Smooth muscle cell (in vitro differentiated cells): ENCODE data around the gene SH3BP4. TPM values are rescaled to one million over a fixed set of nuclear protein-coding genes. Genes with fewer than 3 reads are reported as not detected.

Experiments used
- DNase-seq: peaks from one replicate; lab custom pipeline; 2025; ENCODE audit not compliant: unreplicated experiment; lab: John Stamatoyannopoulos, UW
- H2AFZ ChIP-seq: fragments of 200-600 bp; sonication (generic); 2 replicates; pipeline ENCODE4 v1.6.0; 2016; ENCODE audit warnings: antibody characterized with exemption, low read depth, mild to moderate bottlenecking
- H3F3A ChIP-seq: fragments of 200-600 bp; sonication (generic); 2 replicates; pipeline ENCODE4 v1.6.0; 2017; ENCODE audit warnings: antibody characterized with exemption, low read depth
- H3K27ac ChIP-seq: fragments of 200-600 bp; sonication (generic); 2 replicates; pipeline ENCODE4 v1.5.1; 2016; ENCODE audit warnings: low read depth, mild to moderate bottlenecking
- H3K27me3 ChIP-seq: fragments of 200-600 bp; sonication (generic); 2 replicates; pipeline ENCODE4 v1.6.1; 2016; ENCODE audit warnings: low read depth, mild to moderate bottlenecking
- H3K36me3 ChIP-seq: fragments of 200-600 bp; sonication (generic); 2 replicates; pipeline ENCODE4 v1.5.1; 2016; ENCODE audit warnings: low read depth
- H3K4me1 ChIP-seq: fragments of 200-600 bp; sonication (generic); 2 replicates; pipeline ENCODE4 v1.5.1; 2016; ENCODE audit warnings: low read depth
- H3K4me2 ChIP-seq: fragments of 200-600 bp; sonication (generic); 2 replicates; pipeline ENCODE4 v1.6.0; 2016; ENCODE audit warnings: mild to moderate bottlenecking
- H3K4me3 ChIP-seq: fragments of 200-600 bp; sonication (generic); 2 replicates; pipeline ENCODE4 v1.5.1; 2016; ENCODE audit warnings: mild to moderate bottlenecking
- H3K79me2 ChIP-seq: fragments of 200-600 bp; sonication (generic); 2 replicates; pipeline ENCODE4 v1.6.0; 2016; ENCODE audit warnings: low read depth, mild to moderate bottlenecking
- H3K9ac ChIP-seq: fragments of 200-600 bp; sonication (generic); 2 replicates; pipeline ENCODE4 v1.6.0; 2016; ENCODE audit warnings: low read depth
- H3K9me3 ChIP-seq: fragments of 200-600 bp; sonication (generic); replicated peaks from 2 replicates; pipeline ENCODE4 v1.5.1; 2016; ENCODE audit warnings: low read depth
- H4K20me1 ChIP-seq: fragments of 200-600 bp; sonication (generic); 2 replicates; pipeline ENCODE4 v1.6.0; 2016; ENCODE audit warnings: low read depth
- WGBS: methylation state at CpG from one replicate; pipeline ENCODE4 v1.1.7; 2016; ENCODE audit warnings: low lambda C conversion rate; 5-methylcytosine and 5-hydroxymethylcytosine counted together
- polyA plus RNA-seq: library from polyadenylated mRNA; unstranded; fragments of >200 nt; fragmentation: Nextera tagmentation; extraction: Ambion mirVana; gene quantifications from 2 replicates; pipeline ENCODE4 v1.2.1, GENCODE V29; 2016
- total RNA-seq: library from RNA; depleted of rRNA; stranded (reverse); fragments of >200 nt; gene quantifications from 2 replicates; pipeline ENCODE4 v1.2.3, GENCODE V29; 2014
- TF ChIP-seq, protein P1 (sequence below): fragments of 200-600 bp; sonication (generic); IDR thresholded peaks from 2 replicates; pipeline ENCODE4 v1.5.1; 2017; ENCODE audit warnings: borderline replicate concordance, mild to moderate bottlenecking, antibody characterized with exemption; ENCODE audit not compliant: insufficient read depth, poor library complexity, severe bottlenecking

The SH3BP4 gene
- total and polyA plus RNA-seq, 2 experiments from 2014 or later, result 38.9 to 47.7 TPM

DNA sequence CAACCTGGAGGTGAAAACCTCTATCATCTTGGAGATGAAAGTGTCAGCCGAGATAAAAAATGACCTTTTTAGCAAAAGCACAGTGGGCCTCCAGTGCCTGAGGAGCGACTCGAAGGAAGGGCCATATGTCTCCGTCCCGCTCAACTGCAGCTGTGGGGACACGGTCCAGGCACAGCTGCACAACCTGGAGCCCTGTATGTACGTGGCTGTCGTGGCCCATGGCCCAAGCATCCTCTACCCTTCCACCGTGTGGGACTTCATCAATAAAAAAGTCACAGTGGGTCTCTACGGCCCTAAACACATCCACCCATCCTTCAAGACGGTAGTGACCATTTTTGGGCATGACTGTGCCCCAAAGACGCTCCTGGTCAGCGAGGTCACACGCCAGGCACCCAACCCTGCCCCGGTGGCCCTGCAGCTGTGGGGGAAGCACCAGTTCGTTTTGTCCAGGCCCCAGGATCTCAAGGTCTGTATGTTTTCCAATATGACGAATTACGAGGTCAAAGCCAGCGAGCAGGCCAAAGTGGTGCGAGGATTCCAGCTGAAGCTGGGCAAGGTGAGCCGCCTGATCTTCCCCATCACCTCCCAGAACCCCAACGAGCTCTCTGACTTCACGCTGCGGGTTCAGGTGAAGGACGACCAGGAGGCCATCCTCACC lies 90.2 kb downstream of the SH3BP4 start:
- Histone ChIP-seq H2AFZ (no peak overlapping the region), H3K36me3 (no peaks in the 10 kb centered on the region)

DNA sequence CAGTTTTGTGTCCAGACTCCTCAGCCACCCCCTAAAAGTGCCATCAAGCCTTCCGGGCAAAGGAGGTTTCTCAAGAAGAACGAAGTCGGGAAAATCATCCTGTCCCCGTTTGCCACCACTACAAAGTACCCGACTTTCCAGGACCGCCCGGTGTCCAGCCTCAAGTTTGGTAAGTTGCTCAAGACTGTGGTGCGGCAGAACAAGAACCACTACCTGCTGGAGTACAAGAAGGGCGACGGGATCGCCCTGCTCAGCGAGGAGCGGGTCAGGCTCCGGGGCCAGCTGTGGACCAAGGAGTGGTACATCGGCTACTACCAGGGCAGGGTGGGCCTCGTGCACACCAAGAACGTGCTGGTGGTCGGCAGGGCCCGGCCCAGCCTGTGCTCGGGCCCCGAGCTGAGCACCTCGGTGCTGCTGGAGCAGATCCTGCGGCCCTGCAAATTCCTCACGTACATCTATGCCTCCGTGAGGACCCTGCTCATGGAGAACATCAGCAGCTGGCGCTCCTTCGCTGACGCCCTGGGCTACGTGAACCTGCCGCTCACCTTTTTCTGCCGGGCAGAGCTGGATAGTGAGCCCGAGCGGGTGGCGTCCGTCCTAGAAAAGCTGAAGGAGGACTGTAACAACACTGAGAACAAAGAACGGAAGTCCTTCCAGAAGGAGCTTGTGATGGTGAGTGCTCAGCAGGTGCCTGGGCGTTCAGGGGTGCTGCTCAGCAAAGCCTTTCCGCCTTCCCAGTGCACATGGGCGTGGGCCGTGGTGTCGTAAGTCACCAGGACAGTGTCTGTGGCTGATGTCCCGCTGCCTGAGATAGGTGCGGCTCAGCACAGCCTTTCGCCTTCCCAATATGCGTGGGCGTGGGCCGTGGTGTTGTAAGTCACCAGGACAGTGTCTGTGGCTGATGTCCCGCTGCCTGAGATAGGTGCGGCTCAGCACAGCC lies 91.0 kb downstream of the SH3BP4 start:
- H3K4me2 ChIP-seq, result no peak overlapping the region
- H3K27me3 ChIP-seq, result no peaks in the 10 kb centered on the region
- peaks cover 91% of the 10 kb centered on the region for H4K20me1 ChIP-seq
- H3K79me2 ChIP-seq, result peaks cover 13% of the 10 kb centered on the region
- no peak for DNase-seq
- H3K36me3 ChIP-seq, result no peaks in the 10 kb centered on the region
- H3K9ac ChIP-seq, result no peak overlapping the region
- H3K4me1 ChIP-seq, result no peaks in the 10 kb centered on the region
- no peak overlapping the region for H3K27ac ChIP-seq
- H3K4me3 ChIP-seq, result no peak overlapping the region
- no peaks in the 10 kb centered on the region for H3K9me3 ChIP-seq
- H3F3A ChIP-seq, result no peaks in the 10 kb centered on the region
- no peak overlapping the region for H2AFZ ChIP-seq
- 96% methylated on average over 43 of the region's 49 CpGs for WGBS
- TF ChIP-seq, protein P1, sequence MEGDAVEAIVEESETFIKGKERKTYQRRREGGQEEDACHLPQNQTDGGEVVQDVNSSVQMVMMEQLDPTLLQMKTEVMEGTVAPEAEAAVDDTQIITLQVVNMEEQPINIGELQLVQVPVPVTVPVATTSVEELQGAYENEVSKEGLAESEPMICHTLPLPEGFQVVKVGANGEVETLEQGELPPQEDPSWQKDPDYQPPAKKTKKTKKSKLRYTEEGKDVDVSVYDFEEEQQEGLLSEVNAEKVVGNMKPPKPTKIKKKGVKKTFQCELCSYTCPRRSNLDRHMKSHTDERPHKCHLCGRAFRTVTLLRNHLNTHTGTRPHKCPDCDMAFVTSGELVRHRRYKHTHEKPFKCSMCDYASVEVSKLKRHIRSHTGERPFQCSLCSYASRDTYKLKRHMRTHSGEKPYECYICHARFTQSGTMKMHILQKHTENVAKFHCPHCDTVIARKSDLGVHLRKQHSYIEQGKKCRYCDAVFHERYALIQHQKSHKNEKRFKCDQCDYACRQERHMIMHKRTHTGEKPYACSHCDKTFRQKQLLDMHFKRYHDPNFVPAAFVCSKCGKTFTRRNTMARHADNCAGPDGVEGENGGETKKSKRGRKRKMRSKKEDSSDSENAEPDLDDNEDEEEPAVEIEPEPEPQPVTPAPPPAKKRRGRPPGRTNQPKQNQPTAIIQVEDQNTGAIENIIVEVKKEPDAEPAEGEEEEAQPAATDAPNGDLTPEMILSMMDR, result no peak

More for the DNA sequence above, 90.2 kb downstream of the SH3BP4 start:
- no peak overlapping the region for H3K4me3 ChIP-seq
- H3K27ac ChIP-seq, result no peak overlapping the region
- no peak overlapping the region for H3K9ac ChIP-seq
- peaks cover 12% of the 10 kb centered on the region for H3K79me2 ChIP-seq
- no peaks in the 10 kb centered on the region for H3F3A ChIP-seq
- H3K9me3 ChIP-seq, result no peaks in the 10 kb centered on the region
- no peak for DNase-seq
- no peaks in the 10 kb centered on the region for H3K4me1 ChIP-seq
- WGBS, result 97% methylated on average over 25 of the region's 25 CpGs
- no peaks in the 10 kb centered on the region for H3K27me3 ChIP-seq
- no peak overlapping the region for H3K4me2 ChIP-seq
- TF ChIP-seq, protein P1, result no peak
- peaks cover 91% of the 10 kb centered on the region for H4K20me1 ChIP-seq

DNA sequence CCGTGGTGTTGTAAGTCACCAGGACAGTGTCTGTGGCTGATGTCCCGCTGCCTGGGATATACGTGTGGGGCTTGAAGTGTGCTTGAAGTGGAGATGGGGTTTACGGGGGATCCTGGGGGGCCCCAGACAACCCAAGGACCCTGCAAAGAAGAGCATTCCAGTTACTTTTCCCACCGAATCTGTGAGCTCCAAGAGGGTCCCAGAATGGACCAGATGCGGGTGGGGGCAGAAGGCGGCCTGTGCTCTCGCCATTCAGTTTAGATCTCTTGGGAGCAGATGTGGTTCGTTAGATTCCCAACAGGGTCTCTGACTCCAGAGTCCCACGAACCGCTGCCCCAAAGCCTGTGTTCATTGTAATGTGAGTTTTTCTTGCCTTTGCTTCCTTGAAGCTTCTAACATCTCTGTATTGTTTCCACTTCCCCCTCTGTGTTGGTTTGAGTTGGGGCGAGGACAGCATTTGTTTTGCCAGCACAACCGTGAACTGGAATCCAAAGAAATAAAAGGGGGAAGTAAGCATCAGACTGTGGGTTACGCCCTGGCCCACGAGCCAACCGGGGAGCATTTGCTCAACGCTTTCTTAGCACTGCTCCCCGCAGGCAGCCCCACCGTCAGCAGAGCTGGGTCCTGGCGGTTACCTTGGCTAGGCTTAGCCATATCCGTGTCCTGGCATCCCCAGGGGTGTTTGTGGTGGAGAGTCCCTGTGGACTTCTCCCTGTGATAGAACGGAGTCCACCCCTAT lies 92.1 kb downstream of the SH3BP4 start:
- H3K4me1 ChIP-seq, result no peaks in the 10 kb centered on the region
- no peak for DNase-seq
- H4K20me1 ChIP-seq, result peaks cover 94% of the 10 kb centered on the region
- 95% methylated on average over 22 of the region's 22 CpGs for WGBS
- peaks cover 18% of the 10 kb centered on the region for H3K79me2 ChIP-seq
- H3K27ac ChIP-seq, result no peak overlapping the region
- H3K27me3 ChIP-seq, result no peaks in the 10 kb centered on the region
- no peak overlapping the region for H2AFZ ChIP-seq
- no peaks in the 10 kb centered on the region for H3F3A ChIP-seq
- H3K36me3 ChIP-seq, result no peaks in the 10 kb centered on the region
- H3K9me3 ChIP-seq, result no peaks in the 10 kb centered on the region
- no peak overlapping the region for H3K4me3 ChIP-seq
- no peak overlapping the region for H3K4me2 ChIP-seq
- H3K9ac ChIP-seq, result no peak overlapping the region
- TF ChIP-seq, protein P1, result no peak
